Activated CD4-positive, alpha-beta T cell treated with anti-CD3 and anti-CD28 coated beads, Interleukin-2, amount 10 ng/mL, durations not matched to agents 7 days and 5 days (primary cell): ENCODE data around the gene CYP1A2. TPM values are rescaled to one million over a fixed set of nuclear protein-coding genes. Genes with fewer than 3 reads are reported as not detected.

Experiments
- CTCF ChIA-PET: fragments of 350-600 bp; sonication (Branson Sonifier 250); formaldehyde crosslinking; loops from one replicate; lab custom pipeline; 2021; ENCODE audit warnings: antibody characterized with exemption; lab: Charles Lee
- POLR2A ChIA-PET: fragments of 350-600 bp; sonication (Branson Sonifier 250); formaldehyde crosslinking; loops from one replicate; lab custom pipeline; 2021; ENCODE audit warnings: antibody characterized with exemption; lab: Charles Lee
- DNase-seq: peaks from one replicate; pipeline ENCODE4 v3.0.0-alpha.2; 2020
- H3K27ac Mint-ChIP-seq: one replicate; pipeline ENCODE4 v1.8.0; 2021; ENCODE audit warnings: mild to moderate bottlenecking, moderate library complexity, mixed read lengths
- H3K27me3 Mint-ChIP-seq: one replicate; pipeline ENCODE4 v1.8.0; 2021; ENCODE audit warnings: mixed read lengths
- H3K36me3 Mint-ChIP-seq: one replicate; pipeline ENCODE4 v1.8.0; 2021; ENCODE audit warnings: low read depth, mixed read lengths
- H3K4me1 Mint-ChIP-seq: one replicate; pipeline ENCODE4 v1.8.0; 2021; ENCODE audit warnings: mixed read lengths
- H3K4me3 Mint-ChIP-seq: one replicate; pipeline ENCODE4 v1.8.0; 2021; ENCODE audit warnings: mild to moderate bottlenecking, moderate library complexity, mixed read lengths
- H3K9me3 Mint-ChIP-seq: one replicate; pipeline ENCODE4 v1.8.0; 2021; ENCODE audit warnings: mixed read lengths
- total RNA-seq, 2 experiments: library from RNA; stranded (reverse); gene quantifications; one replicate each; pipeline ENCODE4 v1.2.3, GENCODE V29; 2021

CYP1A2 gene
- total RNA-seq, 2 experiments from 2014 or later = not detected

- DNase-seq = no peak
- Mint-ChIP-seq H3K9me3 (no peaks in the 10 kb centered on the region), H3K27ac (no peak overlapping the region), H3K36me3 (no peaks in the 10 kb centered on the region), H3K4me1 (no peaks in the 10 kb centered on the region), H3K4me3 (no peak overlapping the region), H3K27me3 (no peaks in the 10 kb centered on the region)
- CTCF ChIA-PET = interaction anchor here (1.3 kb wide), 1 partner anchor 10 kb away, joined by 3 read pairs; no protein-coding TSS in a partner anchor
- POLR2A ChIA-PET = no interaction called here
These were observed 2.1 kb downstream of the CYP1A2 start for GRCh38 chr15:74750751-74751150.

- no peaks in the 10 kb centered on the region for H3K36me3 Mint-ChIP-seq
- H3K4me3 Mint-ChIP-seq = no peak overlapping the region
- H3K27me3 Mint-ChIP-seq = no peaks in the 10 kb centered on the region
- CTCF ChIA-PET = interaction anchor here (1.0 kb wide), 1 partner anchor 19 kb away, joined by 4 read pairs; no protein-coding TSS in a partner anchor
- no peaks in the 10 kb centered on the region for H3K4me1 Mint-ChIP-seq
- no peak overlapping the region for H3K27ac Mint-ChIP-seq
- POLR2A ChIA-PET = no interaction called here
- no peak for DNase-seq
- no peaks in the 10 kb centered on the region for H3K9me3 Mint-ChIP-seq
These were observed 3.4 kb downstream of the CYP1A2 start for GRCh38 chr15:74752011-74752410.

GRCh38 chr15:74752531-74752930, 3.9 kb downstream of the CYP1A2 start:
- H3K9me3 Mint-ChIP-seq = no peaks in the 10 kb centered on the region
- CTCF ChIA-PET = interaction anchor here (0.6 to 1.0 kb wide), 2 partner anchors 18 to 162 kb away, joined by 3 to 4 read pairs; no protein-coding TSS in a partner anchor
- no peak overlapping the region for H3K4me3 Mint-ChIP-seq
- H3K36me3 Mint-ChIP-seq = no peaks in the 10 kb centered on the region
- DNase-seq = no peak
- H3K4me1 Mint-ChIP-seq = no peaks in the 10 kb centered on the region
- POLR2A ChIA-PET = no interaction called here
- H3K27me3 Mint-ChIP-seq = no peaks in the 10 kb centered on the region
- H3K27ac Mint-ChIP-seq = no peak overlapping the region

GRCh38 chr15:74754593-74755215, 6.1 kb downstream of the CYP1A2 start:
- no peaks in the 10 kb centered on the region for H3K27me3 Mint-ChIP-seq
- H3K27ac Mint-ChIP-seq = no peak overlapping the region
- DNase-seq = no peak
- no peaks in the 10 kb centered on the region for H3K9me3 Mint-ChIP-seq
- no peaks in the 10 kb centered on the region for H3K4me1 Mint-ChIP-seq
- no peak overlapping the region for H3K4me3 Mint-ChIP-seq
- CTCF ChIA-PET = interaction anchor here (0.6 to 1.2 kb wide), 5 partner anchors 39 to 297 kb away, joined by 3 to 5 read pairs (median 4); no protein-coding TSS in a partner anchor
- POLR2A ChIA-PET = no interaction called here
- no peaks in the 10 kb centered on the region for H3K36me3 Mint-ChIP-seq

- H3K4me3 Mint-ChIP-seq = no peak overlapping the region
- no peak for DNase-seq
- CTCF ChIA-PET = interaction anchor here (0.9 to 2.3 kb wide), 4 partner anchors 10 to 143 kb away, joined by 3 to 5 read pairs (median 4); partner anchors contain the start of gene CYP1A2
- H3K27ac Mint-ChIP-seq = no peak overlapping the region
- H3K4me1 Mint-ChIP-seq = peaks cover 6% of the 10 kb centered on the region
- no peaks in the 10 kb centered on the region for H3K36me3 Mint-ChIP-seq
- no peaks in the 10 kb centered on the region for H3K27me3 Mint-ChIP-seq
- no peaks in the 10 kb centered on the region for H3K9me3 Mint-ChIP-seq
- POLR2A ChIA-PET = no interaction called here
These were observed 10.1 kb downstream of the CYP1A2 start for GRCh38 chr15:74758736-74759135.

GRCh38 chr15:74762791-74763150, 14.1 kb downstream of the CYP1A2 start:
- Mint-ChIP-seq H3K27me3 (no peaks in the 10 kb centered on the region), H3K36me3 (no peaks in the 10 kb centered on the region), H3K27ac (peak overlapping the region; percentile 31), H3K9me3 (no peaks in the 10 kb centered on the region), H3K4me3 (no peak overlapping the region), H3K4me1 (peaks cover 6% of the 10 kb centered on the region)
- POLR2A ChIA-PET = no interaction called here
- DNase-seq = no peak
- CTCF ChIA-PET = interaction anchor here (0.7 to 2.9 kb wide), 7 partner anchors 8 to 128 kb away, joined by 3 to 13 read pairs (median 3); no protein-coding TSS in a partner anchor

GRCh38 chr15:74763416-74763815, 14.8 kb downstream of the CYP1A2 start:
- ChIA-PET CTCF (interaction anchor here (0.5 to 2.9 kb wide), 8 partner anchors 8 to 142 kb away, joined by 3 to 13 read pairs (median 3); no protein-coding TSS in a partner anchor), POLR2A (no interaction called here)
- no peak overlapping the region for H3K4me3 Mint-ChIP-seq
- no peaks in the 10 kb centered on the region for H3K27me3 Mint-ChIP-seq
- no peaks in the 10 kb centered on the region for H3K36me3 Mint-ChIP-seq
- H3K9me3 Mint-ChIP-seq = no peaks in the 10 kb centered on the region
- H3K4me1 Mint-ChIP-seq = peaks cover 6% of the 10 kb centered on the region
- DNase-seq = no peak
- no peak overlapping the region for H3K27ac Mint-ChIP-seq

- Mint-ChIP-seq H3K9me3 (no peaks in the 10 kb centered on the region), H3K27me3 (peaks cover 6% of the 10 kb centered on the region), H3K27ac (no peak overlapping the region), H3K36me3 (no peaks in the 10 kb centered on the region), H3K4me1 (peaks cover 24% of the 10 kb centered on the region), H3K4me3 (no peak overlapping the region)
- ChIA-PET POLR2A (no interaction called here), CTCF (interaction anchor here (0.6 to 27.9 kb wide), 16 partner anchors 7 to 388 kb away, joined by 3 to 930 read pairs (median 6); partner anchors contain the start of genes CSK and LMAN1L)
- DNase-seq = no peak
These were observed 18.8 kb downstream of the CYP1A2 start for GRCh38 chr15:74767167-74768098.

GRCh38 chr15:74768099-74768770, 19.6 kb downstream of the CYP1A2 start:
- no peaks in the 10 kb centered on the region for H3K9me3 Mint-ChIP-seq
- no peaks in the 10 kb centered on the region for H3K36me3 Mint-ChIP-seq
- no peak overlapping the region for H3K4me3 Mint-ChIP-seq
- ChIA-PET POLR2A (no interaction called here), CTCF (interaction anchor here (0.6 to 27.9 kb wide), 20 partner anchors 8 to 615 kb away, joined by 3 to 930 read pairs (median 6); partner anchors contain the start of genes CSK and LMAN1L)
- DNase-seq = no peak
- peaks cover 6% of the 10 kb centered on the region for H3K27me3 Mint-ChIP-seq
- H3K4me1 Mint-ChIP-seq = peaks cover 20% of the 10 kb centered on the region
- H3K27ac Mint-ChIP-seq = peak overlapping the region; percentile 58

GRCh38 chr15:74768771-74769342, 20.2 kb downstream of the CYP1A2 start:
- DNase-seq = peak; percentile 77
- H3K9me3 Mint-ChIP-seq = no peaks in the 10 kb centered on the region
- H3K4me1 Mint-ChIP-seq = peaks cover 25% of the 10 kb centered on the region
- H3K4me3 Mint-ChIP-seq = no peak overlapping the region
- CTCF ChIA-PET = interaction anchor here (0.6 to 27.9 kb wide), 27 partner anchors 9 to 713 kb away, joined by 3 to 930 read pairs (median 6); partner anchors contain the start of genes CSK, EDC3, FAM219B and LMAN1L
- H3K27me3 Mint-ChIP-seq = peaks cover 6% of the 10 kb centered on the region
- peak overlapping the region; percentile 58 for H3K27ac Mint-ChIP-seq
- H3K36me3 Mint-ChIP-seq = no peaks in the 10 kb centered on the region
- POLR2A ChIA-PET = no interaction called here

- H3K9me3 Mint-ChIP-seq = no peaks in the 10 kb centered on the region
- H3K36me3 Mint-ChIP-seq = no peaks in the 10 kb centered on the region
- no peak overlapping the region for H3K27ac Mint-ChIP-seq
- no peak for DNase-seq
- H3K4me1 Mint-ChIP-seq = peaks cover 30% of the 10 kb centered on the region
- ChIA-PET POLR2A (no interaction called here), CTCF (interaction anchor here (0.6 to 27.9 kb wide), 30 partner anchors 9 to 714 kb away, joined by 3 to 930 read pairs (median 5); partner anchors contain the start of genes ARID3B, CSK, EDC3 and FAM219B)
- H3K4me3 Mint-ChIP-seq = no peak overlapping the region
- peaks cover 6% of the 10 kb centered on the region for H3K27me3 Mint-ChIP-seq
These were observed 20.9 kb downstream of the CYP1A2 start for GRCh38 chr15:74769463-74770025.
